ENCODE data around the gene SLC2A5. TPM values are rescaled to one million over a fixed set of nuclear protein-coding genes. Genes with fewer than 3 reads are reported as not detected.

Gene SLC2A5
- total and polyA plus RNA-seq, 2 donors (not counting 3 experiments of a cell fraction or from before 2014, with no cell fraction given): not detected

DNA sequence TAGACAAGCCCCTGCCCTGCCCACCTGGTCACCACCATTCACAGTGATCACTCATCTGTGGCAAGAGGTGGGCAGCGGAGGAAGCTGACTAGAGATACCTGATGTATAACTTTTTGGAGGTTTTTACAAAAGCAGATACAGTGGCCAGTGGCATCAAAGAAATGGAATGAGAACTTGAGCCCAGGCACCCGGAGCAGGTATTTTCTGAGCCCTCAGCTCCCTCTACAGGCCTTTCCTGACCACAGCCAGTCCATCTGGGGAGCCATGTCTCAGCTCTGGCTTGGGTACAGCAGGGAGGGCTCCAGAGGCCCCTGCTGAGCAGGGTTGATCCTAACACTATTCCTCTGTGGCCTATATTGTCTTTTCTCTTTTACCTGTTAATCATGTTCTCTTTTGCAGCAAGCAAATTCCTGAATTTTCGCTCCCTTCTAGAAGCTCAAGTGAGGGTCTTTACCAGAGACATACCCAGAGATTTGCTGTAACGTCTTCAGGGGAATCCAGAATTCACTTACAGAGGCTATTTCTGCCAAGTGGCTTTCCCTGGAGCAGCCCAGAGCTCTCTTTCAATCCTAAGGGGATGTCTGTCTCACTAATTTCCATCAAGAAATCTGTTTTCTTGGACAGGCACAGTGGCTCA is 32.2 kb upstream of the SLC2A5 start:
- no peaks in the 10 kb centered on the region for H3K36me3 ChIP-seq (ENCODE audit: control insufficient read depth in 2 of 2, extremely low read depth in 1 of 2, insufficient read depth in 2 of 2, low read length in 2 of 2)
- no TSS peak for BruUV-seq (replicated peaks)
- no peaks in the 10 kb centered on the region for H3K27me3 ChIP-seq (ENCODE audit: control insufficient read depth in 2 of 2, insufficient read depth in 2 of 2, low read length in 2 of 2)
- H3K79me2 ChIP-seq (ENCODE audit: control insufficient read depth, insufficient read depth, low read length): no peaks in the 10 kb centered on the region
- H2AFZ ChIP-seq (ENCODE audit: low read depth, low read length): no peak overlapping the region
- intact Hi-C loops (cut with micrococcal nuclease): loop anchor here (1.0 kb wide), 3 partner anchors 91 to 183 kb away; no protein-coding TSS in a partner anchor
- dilution Hi-C loops (cut with MboI; ENCODE audit: extremely low pct_ligation_motif_present, low sequenced_read_pairs): no loop called here
- H3K4me2 ChIP-seq (ENCODE audit: insufficient read depth, low read length): no peak overlapping the region
- CTCF ChIA-PET: interaction anchor here (0.6 to 7.9 kb wide), 34 partner anchors 9 to 243 kb away, joined by 3 to 137 read pairs (median 4); partner anchors contain the start of genes ENO1 and GPR157
- H3K9me1 ChIP-seq (replicated peaks; ENCODE audit: control insufficient read depth, extremely low read depth, insufficient read depth, low read length): no peaks in the 10 kb centered on the region
- H3K4me1 ChIP-seq (ENCODE audit: control insufficient read depth, extremely low read depth, insufficient read depth, low read length): no peaks in the 10 kb centered on the region
- H4K20me1 ChIP-seq (replicated peaks; ENCODE audit: control insufficient read depth, extremely low read depth, insufficient read depth, low read length): no peaks in the 10 kb centered on the region
- H3K9ac ChIP-seq (replicated peaks; ENCODE audit: extremely low read depth, insufficient read depth, low read length): no peak overlapping the region
- no peak overlapping the region for H3K4me3 ChIP-seq (replicated peaks in 1 of 3; ENCODE audit: insufficient read depth in 1 of 3, low read depth in 1 of 3, low read length in 3 of 3)
- H3K9me3 ChIP-seq (replicated peaks; ENCODE audit: control insufficient read depth, insufficient read depth, low read length): no peaks in the 10 kb centered on the region
- TF ChIP-seq EZH2 (IDR thresholded peaks at IDR 0.05; ENCODE audit: borderline replicate concordance, low read depth, low read length, severe bottlenecking): no peak
- TF ChIP-seq, protein P1, sequence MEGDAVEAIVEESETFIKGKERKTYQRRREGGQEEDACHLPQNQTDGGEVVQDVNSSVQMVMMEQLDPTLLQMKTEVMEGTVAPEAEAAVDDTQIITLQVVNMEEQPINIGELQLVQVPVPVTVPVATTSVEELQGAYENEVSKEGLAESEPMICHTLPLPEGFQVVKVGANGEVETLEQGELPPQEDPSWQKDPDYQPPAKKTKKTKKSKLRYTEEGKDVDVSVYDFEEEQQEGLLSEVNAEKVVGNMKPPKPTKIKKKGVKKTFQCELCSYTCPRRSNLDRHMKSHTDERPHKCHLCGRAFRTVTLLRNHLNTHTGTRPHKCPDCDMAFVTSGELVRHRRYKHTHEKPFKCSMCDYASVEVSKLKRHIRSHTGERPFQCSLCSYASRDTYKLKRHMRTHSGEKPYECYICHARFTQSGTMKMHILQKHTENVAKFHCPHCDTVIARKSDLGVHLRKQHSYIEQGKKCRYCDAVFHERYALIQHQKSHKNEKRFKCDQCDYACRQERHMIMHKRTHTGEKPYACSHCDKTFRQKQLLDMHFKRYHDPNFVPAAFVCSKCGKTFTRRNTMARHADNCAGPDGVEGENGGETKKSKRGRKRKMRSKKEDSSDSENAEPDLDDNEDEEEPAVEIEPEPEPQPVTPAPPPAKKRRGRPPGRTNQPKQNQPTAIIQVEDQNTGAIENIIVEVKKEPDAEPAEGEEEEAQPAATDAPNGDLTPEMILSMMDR (IDR thresholded peaks at IDR 0.05; ENCODE audit: extremely low read depth in 1 of 2, insufficient read depth in 1 of 2, low read depth in 1 of 2, low read length in 2 of 2): peak; percentile 64 to 80
- DNase-seq (ENCODE audit: low read depth, low spot score) (peak; percentile 51), FAIRE-seq (peak; percentile 75)
- no peak overlapping the region for H3K27ac ChIP-seq (ENCODE audit: insufficient read depth, low read depth, low read length)
- POLR2A ChIA-PET: no interaction called here

DNA sequence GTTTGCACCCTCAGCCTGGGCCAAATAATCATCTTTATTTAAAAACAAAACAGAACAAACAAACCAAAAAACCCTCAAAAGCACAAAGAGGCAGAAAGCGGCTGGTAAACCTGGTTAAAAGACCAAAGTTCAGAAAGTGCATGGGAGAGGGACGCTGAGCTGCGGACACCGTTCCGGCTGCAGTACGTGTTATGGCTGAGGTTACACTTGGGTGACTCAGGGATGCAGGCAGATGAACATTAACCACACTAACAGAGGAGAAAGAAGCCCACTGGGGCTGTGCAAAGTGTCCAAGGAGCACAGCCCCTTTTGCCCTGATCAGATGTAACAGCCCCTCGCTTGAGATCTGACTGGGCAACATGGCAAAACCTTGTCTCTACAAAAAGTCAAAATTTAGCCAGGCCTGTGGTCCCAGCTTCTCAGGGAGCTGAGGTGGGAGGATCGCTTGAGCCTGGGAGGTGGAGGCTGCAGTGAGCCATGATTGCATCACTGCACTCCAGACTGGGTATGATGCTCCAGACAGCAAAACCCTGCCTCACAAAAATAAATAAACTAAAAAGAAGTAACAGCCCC is 31.1 kb upstream of the SLC2A5 start:
- no peak overlapping the region for H3K27ac ChIP-seq (ENCODE audit: insufficient read depth, low read depth, low read length)
- POLR2A ChIA-PET: interaction anchor here (0.6 kb wide), 1 partner anchor 37 kb away, joined by 3 read pairs; no protein-coding TSS in a partner anchor
- intact Hi-C loops (cut with micrococcal nuclease): loop anchor here (1.0 kb wide), 3 partner anchors 90 to 182 kb away; no protein-coding TSS in a partner anchor
- no peaks in the 10 kb centered on the region for H4K20me1 ChIP-seq (replicated peaks; ENCODE audit: control insufficient read depth, extremely low read depth, insufficient read depth, low read length)
- H3K4me2 ChIP-seq (ENCODE audit: insufficient read depth, low read length): no peak overlapping the region
- FAIRE-seq (no peak), DNase-seq (ENCODE audit: low read depth, low spot score) (no peak)
- H3K9me3 ChIP-seq (replicated peaks; ENCODE audit: control insufficient read depth, insufficient read depth, low read length): no peaks in the 10 kb centered on the region
- H3K79me2 ChIP-seq (ENCODE audit: control insufficient read depth, insufficient read depth, low read length): no peaks in the 10 kb centered on the region
- BruUV-seq (replicated peaks): no TSS peak
- CTCF ChIA-PET: interaction anchor here (0.6 to 7.9 kb wide), 9 partner anchors 10 to 185 kb away, joined by 3 to 137 read pairs (median 5); no protein-coding TSS in a partner anchor
- TF ChIP-seq MYC (IDR thresholded peaks at IDR 0.05; ENCODE audit: low read depth, low read length): no peak
- TF ChIP-seq, protein P2, sequence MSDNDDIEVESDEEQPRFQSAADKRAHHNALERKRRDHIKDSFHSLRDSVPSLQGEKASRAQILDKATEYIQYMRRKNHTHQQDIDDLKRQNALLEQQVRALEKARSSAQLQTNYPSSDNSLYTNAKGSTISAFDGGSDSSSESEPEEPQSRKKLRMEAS (IDR thresholded peaks at IDR 0.05; ENCODE audit: insufficient read depth, insufficient read length): no peak
- no peak for TF ChIP-seq GATA2 (IDR thresholded peaks at IDR 0.05; ENCODE audit: insufficient read depth, insufficient read length, low read depth, low read length)
- no peak for TF ChIP-seq POLR2AphosphoS5 (IDR thresholded peaks at IDR 0.05; ENCODE audit: insufficient read depth, low read depth, low read length)
- TF ChIP-seq JUN (IDR thresholded peaks at IDR 0.05; ENCODE audit: borderline replicate concordance, insufficient read depth, insufficient read length, low read depth): no peak
- TF ChIP-seq, protein P1 (IDR thresholded peaks at IDR 0.05; ENCODE audit: extremely low read depth in 1 of 2, insufficient read depth in 1 of 2, low read depth in 1 of 2, low read length in 2 of 2): no peak
- TF ChIP-seq EZH2 (IDR thresholded peaks at IDR 0.05; ENCODE audit: borderline replicate concordance, low read depth, low read length, severe bottlenecking): no peak
- TF ChIP-seq FOS (IDR thresholded peaks at IDR 0.05; ENCODE audit: borderline replicate concordance, insufficient read depth, low read length): no peak
- TF ChIP-seq POLR2A (IDR thresholded peaks at IDR 0.05; ENCODE audit: low read depth, low read length): no peak
- H2AFZ ChIP-seq (ENCODE audit: low read depth, low read length): no peak overlapping the region
- dilution Hi-C loops (cut with MboI; ENCODE audit: extremely low pct_ligation_motif_present, low sequenced_read_pairs): no loop called here
- H3K36me3 ChIP-seq (ENCODE audit: control insufficient read depth in 2 of 2, extremely low read depth in 1 of 2, insufficient read depth in 2 of 2, low read length in 2 of 2): no peaks in the 10 kb centered on the region
- no peak overlapping the region for H3K4me3 ChIP-seq (replicated peaks in 1 of 3; ENCODE audit: insufficient read depth in 1 of 3, low read depth in 1 of 3, low read length in 3 of 3)
- H3K9me1 ChIP-seq (replicated peaks; ENCODE audit: control insufficient read depth, extremely low read depth, insufficient read depth, low read length): no peaks in the 10 kb centered on the region
- H3K27me3 ChIP-seq (ENCODE audit: control insufficient read depth in 2 of 2, insufficient read depth in 2 of 2, low read length in 2 of 2): no peaks in the 10 kb centered on the region
- H3K9ac ChIP-seq (replicated peaks; ENCODE audit: extremely low read depth, insufficient read depth, low read length): no peak overlapping the region
- H3K4me1 ChIP-seq (ENCODE audit: control insufficient read depth, extremely low read depth, insufficient read depth, low read length): no peaks in the 10 kb centered on the region

Data from endothelial cell of umbilical vein (primary cell).